HepG2 (cell line): ENCODE results near the gene CAMTA1. TPM values are rescaled to one million over a fixed set of nuclear protein-coding genes. Genes with fewer than 3 reads are reported as not detected.

Experiments used
- DR1 ChIP-seq: sonication (generic); formaldehyde crosslinking; IDR thresholded peaks from 2 replicates; pipeline ENCODE4 v1.8.0; 2021; ENCODE audit warnings: mild to moderate bottlenecking, missing genetic modification reagents, inconsistent platforms
- HIVEP1 ChIP-seq: sonication (generic); formaldehyde crosslinking; IDR thresholded peaks from 2 replicates; pipeline ENCODE4 v1.4.0; 2020; ENCODE audit warnings: mild to moderate bottlenecking, missing genetic modification reagents
- MAFF ChIP-seq: IDR thresholded peaks from 2 replicates; pipeline ENCODE4 v1.6.1; 2011; ENCODE audit warnings: low read depth, low read length, improper control_type of control experiment
- SAP130 ChIP-seq: IDR thresholded peaks from 2 replicates; pipeline ENCODE4 v1.6.1; 2016; ENCODE audit warnings: low read depth
- SNRNP70 ChIP-seq: fragments of 200-400 bp; formaldehyde crosslinking; IDR thresholded peaks from 2 replicates; pipeline ENCODE4 v1.6.1; 2017; ENCODE audit warnings: mild to moderate bottlenecking, low read depth, low read length, moderate library complexity
- SRSF9 ChIP-seq: fragments of 200-400 bp; formaldehyde crosslinking; IDR thresholded peaks from 2 replicates; pipeline ENCODE4 v1.6.1; 2018; ENCODE audit warnings: borderline replicate concordance, mild to moderate bottlenecking, low read depth, low read length; ENCODE audit not compliant: insufficient read depth, poor library complexity, severe bottlenecking
- ZIK1 ChIP-seq: sonication (generic); formaldehyde crosslinking; IDR thresholded peaks from 2 replicates; pipeline ENCODE4 v1.5.0; 2020; ENCODE audit warnings: mild to moderate bottlenecking, low read depth, missing genetic modification reagents, borderline replicate concordance
- ZKSCAN8 ChIP-seq: IDR thresholded peaks from 2 replicates; pipeline ENCODE4 v1.6.1; 2016; ENCODE audit warnings: borderline replicate concordance, missing genetic modification reagents, missing compliant biosample characterization
- ZNF253 ChIP-seq: sonication (generic); formaldehyde crosslinking; IDR thresholded peaks from 2 replicates; pipeline ENCODE4 v1.8.0; 2022; ENCODE audit warnings: mild to moderate bottlenecking, missing genetic modification reagents, borderline replicate concordance
- ZNF326 ChIP-seq: sonication (generic); formaldehyde crosslinking; IDR thresholded peaks from 2 replicates; pipeline ENCODE4 v1.4.0; 2020; ENCODE audit warnings: missing genetic modification reagents, borderline replicate concordance
- ZNF546 ChIP-seq: sonication (generic); formaldehyde crosslinking; conservative IDR thresholded peaks from 2 replicates; pipeline ENCODE4 v1.8.1; 2023; ENCODE audit warnings: mild to moderate bottlenecking, missing genetic modification reagents
- ZNF558 ChIP-seq: sonication (generic); formaldehyde crosslinking; IDR thresholded peaks from 2 replicates; pipeline ENCODE4 v1.9.0; 2022; ENCODE audit warnings: mild to moderate bottlenecking, missing genetic modification reagents, borderline replicate concordance
- ZNF660 ChIP-seq: sonication (generic); formaldehyde crosslinking; IDR thresholded peaks from 2 replicates; pipeline ENCODE4 v1.5.1; 2020; ENCODE audit warnings: mild to moderate bottlenecking, low read depth, missing genetic modification reagents, borderline replicate concordance
- ZNF672 ChIP-seq: sonication (generic); formaldehyde crosslinking; IDR thresholded peaks from 2 replicates; pipeline ENCODE4 v1.8.1; 2022; ENCODE audit warnings: missing genetic modification reagents
- polyA plus RNA-seq, 8 experiments: library from polyadenylated mRNA; depleted of rRNA in 3 of 8; stranded (reverse) in 7 of 8; unstranded in 1 of 8; fragments of >200 nt; fragmentation: Illumina TruSeq in 4 of 8; extraction: Trizol in 4 of 8; gene quantifications; 2 replicates each; pipeline versions ENCODE4 v1.2.1 to v1.2.3, GENCODE V29; 2011 to 2016; ENCODE audit warnings: low read depth in 4 of 8, missing spikeins in 1 of 8, mixed read lengths in 1 of 8; ENCODE audit not compliant: insufficient read depth in 1 of 8
- total RNA-seq, 5 experiments: library from RNA; depleted of rRNA; stranded (reverse); fragments of >200 nt; fragmentation: Illumina TruSeq; extraction: Trizol; gene quantifications; 2 replicates each; pipeline ENCODE4 v1.2.3, GENCODE V29; 2016; ENCODE audit warnings: low read depth in 1 of 5
- TF ChIP-seq, protein P1 (sequence below): sonication (generic); formaldehyde crosslinking; IDR thresholded peaks from 2 replicates; pipeline ENCODE4 v1.5.0; 2020; ENCODE audit warnings: mild to moderate bottlenecking, missing genetic modification reagents
- TF ChIP-seq, protein P2 (sequence below): sonication (generic); formaldehyde crosslinking; IDR thresholded peaks from 2 replicates; pipeline ENCODE4 v1.4.0; 2020; ENCODE audit warnings: mild to moderate bottlenecking, missing genetic modification reagents
- TF ChIP-seq, protein P3 (sequence below): sonication (generic); formaldehyde crosslinking; IDR thresholded peaks from 2 replicates; pipeline ENCODE4 v1.9.0; 2022; ENCODE audit warnings: low read depth, missing genetic modification reagents
- TF ChIP-seq, protein P4 (sequence below): sonication (generic); formaldehyde crosslinking; IDR thresholded peaks from 2 replicates; pipeline ENCODE4 v1.4.0; 2020; ENCODE audit warnings: mild to moderate bottlenecking, low read depth, missing genetic modification reagents

Gene CAMTA1
- total and polyA plus RNA-seq, 2 of the 13 experiments (the other 11 are each of a cell fraction or from before 2014, with no cell fraction given) = 25.0 to 36.4 TPM

DNA sequence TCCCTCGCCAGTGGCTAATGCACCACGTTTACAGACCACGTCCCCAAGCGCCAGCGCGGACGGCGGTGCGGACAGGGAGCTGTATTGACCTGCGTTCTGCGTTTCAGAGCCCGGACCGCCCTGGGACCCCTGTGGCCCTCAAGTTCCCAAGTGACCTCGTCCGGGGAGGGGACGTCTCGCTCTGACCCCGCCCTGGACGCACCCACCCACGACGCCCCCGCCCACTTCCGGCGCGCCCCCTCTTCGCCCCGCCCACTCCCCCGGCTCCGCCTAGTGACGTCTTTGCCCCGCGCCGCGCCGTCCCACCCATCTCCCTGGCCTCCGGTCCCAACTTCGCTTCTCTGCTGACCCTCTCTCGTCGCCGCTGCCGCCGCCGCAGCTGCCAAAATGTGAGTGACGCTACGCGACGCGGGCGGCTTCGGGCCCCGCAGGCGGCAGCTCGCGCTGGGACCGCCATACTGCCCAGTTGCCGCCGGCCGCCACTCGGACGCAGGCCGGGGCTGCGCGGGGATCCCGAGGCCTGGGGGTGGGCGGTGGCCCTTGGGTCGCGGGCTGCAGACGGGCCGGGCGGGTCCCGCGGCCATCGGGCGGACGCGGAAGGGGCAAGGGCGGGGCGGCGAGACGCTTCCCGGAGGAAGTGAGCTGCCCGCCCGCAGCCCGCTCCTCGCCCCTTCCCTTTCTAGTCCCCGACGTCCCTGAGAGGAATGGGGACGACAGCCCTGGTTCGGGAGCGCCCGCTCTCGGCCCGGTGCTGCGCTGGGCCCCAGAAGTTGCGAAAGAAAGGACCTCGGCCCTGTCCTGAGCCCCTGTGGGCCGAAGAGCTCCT, 986.0 kb downstream of the CAMTA1 start, which contains the start of gene VAMP3 (continued):
- TF ChIP-seq, protein P1, sequence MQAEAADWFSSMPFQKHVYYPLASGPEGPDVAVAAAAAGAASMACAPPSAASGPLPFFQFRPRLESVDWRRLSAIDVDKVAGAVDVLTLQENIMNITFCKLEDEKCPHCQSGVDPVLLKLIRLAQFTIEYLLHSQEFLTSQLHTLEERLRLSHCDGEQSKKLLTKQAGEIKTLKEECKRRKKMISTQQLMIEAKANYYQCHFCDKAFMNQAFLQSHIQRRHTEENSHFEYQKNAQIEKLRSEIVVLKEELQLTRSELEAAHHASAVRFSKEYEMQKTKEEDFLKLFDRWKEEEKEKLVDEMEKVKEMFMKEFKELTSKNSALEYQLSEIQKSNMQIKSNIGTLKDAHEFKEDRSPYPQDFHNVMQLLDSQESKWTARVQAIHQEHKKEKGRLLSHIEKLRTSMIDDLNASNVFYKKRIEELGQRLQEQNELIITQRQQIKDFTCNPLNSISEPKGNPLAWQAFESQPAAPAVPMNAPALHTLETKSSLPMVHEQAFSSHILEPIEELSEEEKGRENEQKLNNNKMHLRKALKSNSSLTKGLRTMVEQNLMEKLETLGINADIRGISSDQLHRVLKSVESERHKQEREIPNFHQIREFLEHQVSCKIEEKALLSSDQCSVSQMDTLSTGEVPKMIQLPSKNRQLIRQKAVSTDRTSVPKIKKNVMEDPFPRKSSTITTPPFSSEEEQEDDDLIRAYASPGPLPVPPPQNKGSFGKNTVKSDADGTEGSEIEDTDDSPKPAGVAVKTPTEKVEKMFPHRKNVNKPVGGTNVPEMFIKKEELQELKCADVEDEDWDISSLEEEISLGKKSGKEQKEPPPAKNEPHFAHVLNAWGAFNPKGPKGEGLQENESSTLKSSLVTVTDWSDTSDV (CRISPR knock-in tag) = no peak
- TF ChIP-seq SRSF9 (no peak), DR1 (CRISPR knock-in tag) (no peak), ZNF253 (CRISPR knock-in tag) (no peak), MAFF (no peak), ZNF660 (CRISPR knock-in tag) (no peak), ZNF558 (CRISPR knock-in tag) (no peak; the same call in 1 of the 2 replicates), ZNF546 (CRISPR knock-in tag) (peak; percentile 85; the same call in 1 of the 2 replicates), SNRNP70 (no peak), ZKSCAN8 (0 out of 2 replicates have a peak, but pooled peaks have one; percentile 7), ZNF326 (CRISPR knock-in tag) (no peak), HIVEP1 (CRISPR knock-in tag) (no peak), ZNF672 (CRISPR knock-in tag) (no peak), ZIK1 (CRISPR knock-in tag) (peak; percentile 24; the same call in 1 of the 2 replicates), SAP130 (CRISPR knock-in tag) (peak; percentile 82)
- TF ChIP-seq, protein P2, sequence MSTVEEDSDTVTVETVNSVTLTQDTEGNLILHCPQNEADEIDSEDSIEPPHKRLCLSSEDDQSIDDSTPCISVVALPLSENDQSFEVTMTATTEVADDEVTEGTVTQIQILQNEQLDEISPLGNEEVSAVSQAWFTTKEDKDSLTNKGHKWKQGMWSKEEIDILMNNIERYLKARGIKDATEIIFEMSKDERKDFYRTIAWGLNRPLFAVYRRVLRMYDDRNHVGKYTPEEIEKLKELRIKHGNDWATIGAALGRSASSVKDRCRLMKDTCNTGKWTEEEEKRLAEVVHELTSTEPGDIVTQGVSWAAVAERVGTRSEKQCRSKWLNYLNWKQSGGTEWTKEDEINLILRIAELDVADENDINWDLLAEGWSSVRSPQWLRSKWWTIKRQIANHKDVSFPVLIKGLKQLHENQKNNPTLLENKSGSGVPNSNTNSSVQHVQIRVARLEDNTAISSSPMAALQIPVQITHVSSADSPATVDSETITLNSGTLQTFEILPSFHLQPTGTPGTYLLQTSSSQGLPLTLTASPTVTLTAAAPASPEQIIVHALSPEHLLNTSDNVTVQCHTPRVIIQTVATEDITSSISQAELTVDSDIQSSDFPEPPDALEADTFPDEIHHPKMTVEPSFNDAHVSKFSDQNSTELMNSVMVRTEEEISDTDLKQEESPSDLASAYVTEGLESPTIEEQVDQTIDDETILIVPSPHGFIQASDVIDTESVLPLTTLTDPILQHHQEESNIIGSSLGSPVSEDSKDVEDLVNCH (CRISPR knock-in tag) = no peak
- TF ChIP-seq, protein P3, sequence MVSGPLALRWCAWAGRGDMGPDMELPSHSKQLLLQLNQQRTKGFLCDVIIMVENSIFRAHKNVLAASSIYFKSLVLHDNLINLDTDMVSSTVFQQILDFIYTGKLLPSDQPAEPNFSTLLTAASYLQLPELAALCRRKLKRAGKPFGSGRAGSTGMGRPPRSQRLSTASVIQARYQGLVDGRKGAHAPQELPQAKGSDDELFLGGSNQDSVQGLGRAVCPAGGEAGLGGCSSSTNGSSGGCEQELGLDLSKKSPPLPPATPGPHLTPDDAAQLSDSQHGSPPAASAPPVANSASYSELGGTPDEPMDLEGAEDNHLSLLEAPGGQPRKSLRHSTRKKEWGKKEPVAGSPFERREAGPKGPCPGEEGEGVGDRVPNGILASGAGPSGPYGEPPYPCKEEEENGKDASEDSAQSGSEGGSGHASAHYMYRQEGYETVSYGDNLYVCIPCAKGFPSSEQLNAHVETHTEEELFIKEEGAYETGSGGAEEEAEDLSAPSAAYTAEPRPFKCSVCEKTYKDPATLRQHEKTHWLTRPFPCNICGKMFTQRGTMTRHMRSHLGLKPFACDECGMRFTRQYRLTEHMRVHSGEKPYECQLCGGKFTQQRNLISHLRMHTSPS = 0 out of 2 replicates have a peak, but pooled peaks have one; percentile 21
- TF ChIP-seq, protein P4, sequence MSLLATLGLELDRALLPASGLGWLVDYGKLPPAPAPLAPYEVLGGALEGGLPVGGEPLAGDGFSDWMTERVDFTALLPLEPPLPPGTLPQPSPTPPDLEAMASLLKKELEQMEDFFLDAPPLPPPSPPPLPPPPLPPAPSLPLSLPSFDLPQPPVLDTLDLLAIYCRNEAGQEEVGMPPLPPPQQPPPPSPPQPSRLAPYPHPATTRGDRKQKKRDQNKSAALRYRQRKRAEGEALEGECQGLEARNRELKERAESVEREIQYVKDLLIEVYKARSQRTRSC (CRISPR knock-in tag) = peak; percentile 70; the same call in 1 of the 2 replicates
